Skin epidermis (tissue), 12 donors: ENCODE measurements around the gene FLT3LG.
"Not testable (repeated sequence)": the region's sequence is repeated elsewhere in the genome, so short reads cannot be mapped to it uniquely, and the experiment has no call there.

Source experiments
- H3K27ac ChIP-seq, 21 experiments: fragments of 200-600 bp; sonication (generic) in 11 of 21; one replicate each; pipeline ENCODE4 v1.5.0; 2020; ENCODE audit warnings: mild to moderate bottlenecking in 3 of 21, inconsistent platforms in 2 of 21, moderate library complexity in 2 of 21
- H3K4me3 ChIP-seq, 7 experiments: fragments of 200-600 bp; sonication (generic) in 2 of 7; one replicate each; pipeline ENCODE4 v1.5.0; 2020; ENCODE audit warnings: inconsistent platforms in 2 of 7, mild to moderate bottlenecking in 2 of 7, moderate library complexity in 1 of 7

Gene FLT3LG

GRCh38 chr19:49439836-49440235 is 34.2 kb upstream of the FLT3LG start:
- no peak overlapping the region for H3K27ac ChIP-seq
- H3K4me3 ChIP-seq: no peak overlapping the region

- Histone ChIP-seq H3K4me3 (peak overlapping the region in 3 of 7 experiments; percentile 13 to 37 (median 25)), H3K27ac (peak overlapping the region in 1 of 21 experiments; percentile 16)
These were observed 33.4 kb upstream of the FLT3LG start for GRCh38 chr19:49440439-49441209.

- Histone ChIP-seq H3K27ac (peak within 1 kb of the TSS in 5 of 21 experiments; percentile 10 to 83 (median 48)), H3K4me3 (peak within 1 kb of the TSS in 5 of 7 experiments; percentile 51 to 75 (median 63))
These were observed 32.6 kb upstream of the FLT3LG start, which contains the start of gene SLC17A7 for GRCh38 chr19:49441210-49441959. TSS of gene SLC17A7 (minus strand) at chr19:49441527. CDS start at chr19:49441379, 148 bp downstream.

GRCh38 chr19:49441960-49442350 is 32.1 kb upstream of the FLT3LG start:
- H3K27ac ChIP-seq: peak overlapping the region in 2 of 21 experiments; percentile 10 to 37
- peak overlapping the region in 3 of 7 experiments; percentile 51 to 75 (median 63) for H3K4me3 ChIP-seq

- Histone ChIP-seq H3K4me3 (peak overlapping the region; percentile 51 to 75 (median 63)), H3K27ac (peak overlapping the region in 9 of 21 experiments; percentile 10 to 83 (median 48))
These were observed 31.7 kb upstream of the FLT3LG start for GRCh38 chr19:49442354-49442753.

- Histone ChIP-seq H3K4me3 (peak overlapping the region; percentile 51 to 75 (median 63)), H3K27ac (peak overlapping the region in 20 of 21 experiments; percentile 58 to 85 (median 79))
These were observed 31.1 kb upstream of the FLT3LG start for GRCh38 chr19:49442771-49443365.

- H3K27ac ChIP-seq: peak overlapping the region in 20 of 21 experiments; percentile 58 to 85 (median 79)
These were observed 30.5 kb upstream of the FLT3LG start for GRCh38 chr19:49443366-49444099.

GRCh38 chr19:49444100-49444700 is 29.8 kb upstream of the FLT3LG start:
- H3K27ac ChIP-seq: peak overlapping the region in 2 of 21 experiments; percentile 79 to 80
- not testable (repeated sequence) for H3K4me3 ChIP-seq

More at GRCh38 chr19:49443366-49444099, 30.5 kb upstream of the FLT3LG start:
- peak overlapping the region; percentile 51 to 75 (median 63) for H3K4me3 ChIP-seq

- no peak overlapping the region for H3K4me3 ChIP-seq
These were observed 28.0 kb upstream of the FLT3LG start for GRCh38 chr19:49445997-49446396.

GRCh38 chr19:49447485-49448431 is 26.3 kb upstream of the FLT3LG start:
- Histone ChIP-seq H3K4me3 (no peak overlapping the region), H3K27ac (peak overlapping the region in 3 of 21 experiments; percentile 11 to 41 (median 28))

More at GRCh38 chr19:49445997-49446396, 28.0 kb upstream of the FLT3LG start:
- H3K27ac ChIP-seq: no peak overlapping the region

GRCh38 chr19:49448432-49448786 is 25.6 kb upstream of the FLT3LG start:
- no peak overlapping the region for H3K4me3 ChIP-seq
- peak overlapping the region in 1 of 21 experiments; percentile 28 for H3K27ac ChIP-seq

- Histone ChIP-seq H3K27ac (peak overlapping the region in 2 of 21 experiments; percentile 81 to 83), H3K4me3 (peak overlapping the region in 2 of 7 experiments; percentile 68 to 89)
These were observed 23.6 kb upstream of the FLT3LG start for GRCh38 chr19:49450405-49450804.

- H3K4me3 ChIP-seq: peak within 1 kb of the TSS; percentile 63 to 93 (median 81)
- peak within 1 kb of the TSS in 20 of 21 experiments; percentile 80 to 98 (median 95) for H3K27ac ChIP-seq
These were observed 22.4 kb upstream of the FLT3LG start, which contains the start of gene PIH1D1 for GRCh38 chr19:49451430-49452181. TSS of gene PIH1D1 (minus strand) at chr19:49451814. CDS start at chr19:49451574, 240 bp downstream.

GRCh38 chr19:49453013-49453756 is 20.8 kb upstream of the FLT3LG start, which contains the start of gene ALDH16A1:
TSS of gene ALDH16A1 (plus strand) at chr19:49453225. CDS start at chr19:49453332, 107 bp downstream.
- peak within 1 kb of the TSS; percentile 59 to 98 (median 95) for H3K27ac ChIP-seq
- H3K4me3 ChIP-seq: peak within 1 kb of the TSS; percentile 42 to 58 (median 53)

- Histone ChIP-seq H3K27ac (peak overlapping the region; percentile 59 to 98 (median 95)), H3K4me3 (peak overlapping the region; percentile 42 to 58 (median 53))
These were observed 20.2 kb upstream of the FLT3LG start for GRCh38 chr19:49453757-49454240.

- H3K4me3 ChIP-seq: no peak overlapping the region
- peak overlapping the region in 18 of 21 experiments; percentile 2 to 80 (median 54) for H3K27ac ChIP-seq
These were observed 18.2 kb upstream of the FLT3LG start for GRCh38 chr19:49455773-49456172.
